Retina (tissue), 1 donor: Measurements from ENCODE around the gene SPATC1L.
A peak's percentile ranks its signal among the peaks of the same experiment; 100 is the strongest.
"Not testable (repeated sequence)": the region's sequence is repeated elsewhere in the genome, so short reads cannot be mapped to it uniquely, and the experiment has no call there.

ENCODE experiments used
- DNase-seq: peaks from one replicate; pipeline ENCODE4 v3.0.0-alpha.2; 2016

SPATC1L gene

DNA sequence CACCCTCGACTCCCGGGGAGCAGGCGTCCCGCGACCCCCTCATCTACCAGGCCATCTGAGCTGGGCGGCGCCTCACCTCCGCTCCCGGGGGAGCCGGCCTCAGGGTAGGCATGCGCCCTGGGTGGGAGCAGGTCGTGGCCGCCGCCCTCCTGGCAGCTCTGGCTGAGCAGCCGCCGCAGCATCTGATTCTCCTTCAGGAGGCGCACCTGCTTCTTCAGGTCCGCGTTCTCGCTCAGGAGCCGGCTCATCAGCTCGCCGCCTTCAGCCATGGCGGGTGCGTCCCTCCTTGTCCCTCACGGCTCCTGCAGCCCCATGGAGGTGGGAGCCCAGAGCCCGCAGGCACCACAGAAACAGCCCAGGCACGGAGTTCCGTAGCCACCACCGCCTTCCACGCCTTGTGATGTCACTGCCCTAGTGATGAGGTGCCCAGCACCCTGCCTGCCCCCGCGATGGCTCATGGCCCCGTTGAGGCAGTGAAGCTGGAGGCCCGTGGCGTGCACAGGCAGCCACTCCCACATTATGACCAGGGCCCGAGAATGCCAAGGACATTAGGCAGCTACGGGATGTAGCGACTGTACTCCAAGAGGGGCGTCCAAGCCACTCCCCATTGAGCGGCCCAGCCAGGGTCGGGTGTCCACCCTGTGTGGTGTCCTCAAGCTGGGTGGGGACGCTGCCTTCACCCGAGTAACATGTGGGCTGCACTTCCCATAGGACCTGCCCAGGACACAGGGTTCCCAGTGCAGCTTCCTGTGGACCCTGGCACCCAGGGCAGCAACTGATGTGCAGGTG, 1.5 kb downstream of the SPATC1L start:
- DNase-seq: no peak

DNA sequence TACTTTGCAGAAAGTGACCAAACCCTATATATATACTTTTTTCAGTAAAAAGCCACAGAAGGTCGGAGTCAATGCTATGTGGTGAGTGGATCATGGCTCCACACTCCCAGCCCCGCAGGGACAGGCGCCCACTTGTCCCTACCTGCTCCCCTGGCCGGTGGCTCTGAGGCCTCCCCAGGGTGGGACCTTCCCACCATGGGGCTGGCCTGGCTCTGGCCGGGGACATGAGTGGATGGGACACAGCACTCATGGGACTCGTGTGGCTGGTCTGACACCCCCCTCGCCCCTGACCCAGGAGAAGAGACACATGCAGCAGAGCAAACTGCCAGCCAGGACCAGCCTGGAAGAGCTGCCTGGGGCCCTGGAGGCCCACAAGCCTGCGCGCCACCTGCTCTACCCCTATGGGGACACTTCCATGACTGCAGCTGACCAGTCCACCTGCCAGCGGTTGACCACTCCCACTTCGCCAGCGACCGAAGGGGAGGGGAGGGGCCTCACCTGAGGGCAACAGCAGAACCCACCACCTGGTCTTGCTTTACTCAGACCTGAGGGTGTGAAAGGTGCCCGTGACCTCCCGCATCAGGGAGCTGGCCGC, 2.2 kb downstream of the SPATC1L start:
- no peak for DNase-seq

DNA sequence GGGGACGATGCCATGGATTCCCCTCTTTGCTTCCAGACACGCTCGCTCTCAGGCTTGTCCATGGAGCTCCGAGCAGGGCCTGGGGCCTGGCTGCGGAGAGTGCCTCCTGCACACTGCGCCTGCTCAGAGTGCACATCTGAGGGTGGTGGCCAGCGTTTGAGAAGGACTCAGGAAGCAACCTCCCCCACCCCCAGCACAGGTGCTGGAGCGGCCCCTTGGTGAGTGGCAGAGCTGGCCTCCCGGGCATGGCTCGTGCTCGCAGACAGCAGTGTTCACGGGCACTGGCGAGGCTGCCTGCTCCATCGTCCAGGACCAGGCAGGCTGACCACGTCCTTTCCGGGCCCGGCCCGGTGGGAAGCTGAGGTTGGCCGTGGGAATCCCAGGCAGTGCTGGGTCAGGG, 2.8 kb downstream of the SPATC1L start:
- no peak for DNase-seq

DNA sequence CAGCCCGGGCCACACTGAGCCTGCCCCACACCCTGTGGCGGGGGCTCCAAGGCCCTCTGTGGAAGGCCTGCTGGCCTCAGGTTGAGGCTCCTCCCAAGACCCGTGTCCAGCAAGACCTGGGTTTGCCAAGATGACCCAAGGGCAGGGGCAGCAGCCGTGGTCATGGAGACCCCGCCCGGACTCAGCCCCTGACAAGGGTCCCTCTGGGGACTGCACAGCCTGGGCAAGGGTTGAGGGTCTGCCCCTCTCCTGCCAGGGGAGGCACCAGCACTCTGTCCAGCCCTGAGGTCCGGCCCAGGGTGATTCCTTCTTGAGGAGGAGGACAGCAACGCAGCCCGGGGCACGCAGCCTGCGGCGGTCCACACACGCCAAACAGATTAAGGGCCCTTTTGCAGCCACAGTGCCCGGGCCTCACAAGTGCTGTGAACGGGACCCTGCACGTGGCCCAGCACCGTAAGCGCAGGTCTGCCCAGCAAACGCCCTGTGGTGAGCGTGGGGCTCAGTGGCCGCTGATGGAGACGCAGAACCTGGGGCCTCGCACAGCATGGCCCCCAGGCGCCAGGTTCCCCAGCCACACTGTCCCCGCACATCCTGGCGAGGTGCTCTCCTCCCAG, 3.4 kb downstream of the SPATC1L start:
- DNase-seq: no peak

DNA sequence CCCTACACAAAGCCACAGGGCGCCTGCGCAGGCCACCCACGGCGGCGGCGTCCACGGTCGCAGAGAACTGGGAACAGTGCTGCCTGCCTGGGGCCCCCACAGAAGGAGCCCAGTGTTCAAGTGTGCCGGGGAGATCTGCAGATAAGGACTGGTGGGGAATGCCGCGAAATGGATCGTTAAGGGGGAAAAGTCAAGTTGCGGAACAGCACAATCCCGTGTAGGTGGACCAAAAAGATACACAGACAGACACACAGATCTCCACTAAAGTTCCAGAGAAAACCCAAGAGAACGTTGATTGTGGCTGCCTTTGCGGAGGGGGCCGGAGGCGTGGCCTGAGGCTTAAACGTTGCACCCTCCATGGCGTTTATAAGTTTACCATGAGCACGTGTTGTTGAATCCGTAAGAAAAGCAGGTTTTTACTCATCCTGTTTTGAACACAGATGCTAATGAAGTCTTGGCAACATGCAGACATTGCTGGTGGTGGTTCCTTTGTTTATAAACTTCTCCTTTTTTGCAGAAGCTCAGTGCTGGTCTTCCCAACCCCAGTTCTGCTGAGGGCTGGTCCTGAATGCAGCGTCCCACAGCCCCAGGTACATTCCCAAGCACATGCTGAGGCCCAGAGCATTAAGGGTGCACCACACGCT, 4.1 kb downstream of the SPATC1L start:
- no peak for DNase-seq

DNA sequence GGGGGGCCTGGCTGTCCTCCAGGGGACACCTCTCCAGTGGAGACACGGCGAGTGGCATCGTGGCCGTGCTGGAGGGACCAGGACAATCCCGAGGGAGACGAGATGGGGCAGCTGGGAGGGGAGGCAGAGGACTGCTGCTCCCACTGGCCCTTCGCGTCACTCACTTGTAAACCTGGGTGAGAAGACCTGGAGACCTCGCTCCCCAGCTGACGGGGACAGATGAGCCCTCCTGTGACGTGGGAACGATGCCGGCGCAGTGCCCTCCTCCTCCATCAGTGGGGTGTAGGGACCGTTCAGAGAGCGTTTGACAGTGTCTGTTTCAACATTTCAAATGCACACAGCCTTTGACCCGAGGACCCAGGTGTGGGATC, 4.6 kb downstream of the SPATC1L start:
- DNase-seq: no peak

DNA sequence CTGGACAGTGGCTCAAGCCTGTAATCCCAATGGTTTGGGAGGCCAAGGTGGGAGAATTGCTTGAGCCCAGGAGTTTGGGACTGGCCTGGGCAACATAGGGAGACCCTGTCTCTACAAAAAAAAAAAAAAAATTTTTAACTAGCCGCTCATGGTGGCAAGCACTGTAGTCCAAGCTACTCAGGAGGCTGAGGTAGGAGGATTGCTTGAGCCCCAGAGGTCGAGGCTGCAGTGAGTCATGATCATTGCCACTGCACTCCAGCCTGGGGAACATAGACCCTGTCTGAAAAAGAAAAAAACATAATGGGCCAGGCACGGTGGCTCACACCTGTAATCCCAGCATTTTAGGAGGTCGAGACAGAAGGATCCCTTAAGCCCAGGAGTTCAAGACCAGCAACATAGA, 5.3 kb downstream of the SPATC1L start:
- no peak for DNase-seq

DNA sequence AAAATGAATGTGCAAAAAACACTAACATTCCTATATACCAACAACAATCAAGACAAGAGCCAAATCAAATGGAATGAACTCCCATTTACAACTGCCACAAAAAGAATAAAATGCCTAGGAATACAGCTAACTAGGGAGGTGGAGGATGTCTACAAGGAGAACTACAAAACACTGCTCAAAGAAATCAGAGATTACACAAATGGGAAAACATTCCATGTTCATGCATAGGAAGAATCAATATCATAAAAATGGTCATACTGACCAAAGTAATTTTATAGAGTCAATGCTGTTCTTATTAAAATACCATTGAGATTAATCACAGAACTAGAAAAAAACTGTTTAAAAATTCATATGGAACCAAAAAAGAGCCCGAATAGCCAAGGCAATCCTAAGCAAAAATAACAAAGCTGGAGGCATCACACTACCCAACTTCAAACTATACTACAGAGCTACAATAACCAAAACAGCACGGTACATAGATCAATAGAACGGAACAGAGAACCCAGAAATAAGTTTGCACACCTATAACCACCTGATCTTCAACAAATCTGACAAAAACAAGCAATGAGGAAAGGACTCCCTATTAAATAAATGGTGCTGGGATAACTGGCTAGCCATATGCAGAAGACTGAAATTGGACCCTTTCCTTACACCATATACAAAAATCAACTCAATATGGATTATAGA, 7.7 kb downstream of the SPATC1L start:
- DNase-seq: not testable (repeated sequence)

DNA sequence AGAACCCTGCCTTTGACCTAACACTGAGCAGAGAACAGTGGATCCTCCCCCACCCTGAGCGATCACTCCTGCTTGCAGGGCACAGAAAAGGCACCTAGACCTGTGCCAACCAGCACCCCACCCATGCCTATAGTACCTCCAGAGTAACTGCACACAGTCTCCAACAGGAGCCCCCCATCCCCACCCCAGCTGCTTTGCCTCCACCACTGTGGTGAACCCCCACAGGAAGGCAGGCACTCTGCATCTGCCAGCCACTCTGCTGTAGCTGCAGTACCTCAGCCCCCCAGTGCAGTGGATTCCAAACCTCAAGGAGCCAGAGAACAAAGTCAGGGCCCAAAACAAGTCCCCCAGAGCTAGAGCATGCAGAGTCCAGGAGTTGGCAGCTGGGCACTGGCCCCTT, 10.7 kb downstream of the SPATC1L start:
- DNase-seq: no peak

DNA sequence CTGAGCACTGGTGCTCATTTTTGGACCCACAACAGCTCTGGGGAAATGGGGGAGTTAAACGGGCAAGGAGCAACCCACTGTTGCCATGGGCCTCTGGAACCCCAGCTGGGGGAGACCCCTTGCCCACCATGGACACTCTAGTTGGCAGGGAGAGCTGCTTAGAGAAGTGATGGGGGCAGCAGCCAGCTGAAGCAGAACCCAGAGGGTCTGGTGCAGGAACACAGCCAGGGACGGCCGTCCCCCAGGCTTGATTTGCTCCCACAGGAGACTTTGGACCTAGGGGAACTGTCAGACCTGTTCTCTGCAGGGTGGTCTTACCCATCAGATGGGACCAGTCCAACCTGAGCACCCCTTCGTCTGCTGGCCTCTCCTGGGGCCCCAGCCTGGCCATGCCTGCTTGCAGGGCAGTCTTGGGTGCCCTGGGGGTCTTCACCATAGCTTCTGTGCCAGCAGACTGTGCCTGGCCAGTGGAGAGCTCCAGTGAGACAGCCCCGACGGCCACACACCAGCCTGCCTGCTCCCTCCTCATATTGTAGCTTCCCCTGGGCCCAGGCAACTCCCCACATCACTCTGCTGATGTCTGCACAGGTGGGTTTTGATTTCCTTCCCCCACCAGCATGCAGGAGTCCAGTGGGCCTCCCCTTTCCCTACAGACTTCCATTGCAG, 11.3 kb downstream of the SPATC1L start:
- DNase-seq: no peak

DNA sequence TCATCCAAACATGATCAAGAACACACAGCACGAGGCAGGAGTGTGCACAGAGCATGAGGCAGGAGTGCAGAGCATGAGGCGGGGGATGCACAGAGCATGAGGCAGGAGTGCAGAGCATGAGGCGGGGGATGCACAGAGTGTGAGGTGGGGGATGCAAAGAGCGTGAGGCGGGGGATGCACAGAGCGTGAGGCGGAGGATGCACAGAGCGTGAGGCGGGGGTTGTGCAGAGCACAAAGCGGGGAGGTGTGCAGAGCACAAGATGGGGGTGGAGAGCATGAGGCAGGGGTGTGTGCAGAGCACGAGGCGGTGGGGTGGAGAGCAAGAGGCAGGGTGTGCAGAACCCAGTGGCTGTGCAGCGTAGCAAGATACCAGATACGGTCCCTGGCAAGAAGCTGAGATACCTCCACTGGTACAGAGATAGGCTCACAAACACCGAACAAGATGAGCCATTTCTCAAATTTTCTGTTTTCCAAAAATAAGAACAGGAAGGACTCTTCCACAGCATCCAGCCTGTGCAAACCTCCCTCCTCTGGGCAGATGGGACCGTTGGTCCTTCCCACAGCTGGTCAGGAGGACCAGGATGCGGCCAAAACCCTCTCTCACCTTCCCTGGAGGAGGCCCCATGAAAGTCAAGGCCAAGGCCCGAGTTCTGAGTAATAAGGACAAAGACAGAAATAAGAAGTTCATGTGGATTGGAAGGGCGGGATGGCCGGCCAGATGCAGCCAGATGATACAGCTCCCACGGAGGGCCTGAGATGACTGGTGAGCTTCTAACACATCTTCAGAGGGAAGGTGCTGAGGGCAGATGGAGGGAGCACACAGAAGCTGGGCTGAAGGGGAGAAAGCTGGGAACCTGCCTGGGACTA, 12.0 kb downstream of the SPATC1L start:
- no peak for DNase-seq

DNA sequence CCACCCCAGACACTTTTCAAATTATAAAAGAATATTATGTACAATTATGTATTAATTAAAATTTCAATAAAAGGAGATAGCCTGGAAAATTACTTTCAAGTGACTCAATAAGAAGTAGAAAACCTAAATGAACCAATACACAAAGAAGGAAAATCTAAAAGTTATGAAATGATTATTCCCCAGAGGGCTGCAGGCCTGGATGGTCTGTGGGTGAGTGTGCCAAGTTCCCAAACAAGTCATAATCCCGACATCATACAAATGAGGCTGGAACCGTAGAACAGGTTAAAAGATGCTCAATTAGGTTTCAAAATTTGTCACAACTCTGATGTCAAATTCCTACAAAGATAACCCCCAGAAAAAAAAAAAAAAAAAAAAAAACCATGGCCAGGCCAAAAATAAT, 12.7 kb downstream of the SPATC1L start:
- DNase-seq: no peak

DNA sequence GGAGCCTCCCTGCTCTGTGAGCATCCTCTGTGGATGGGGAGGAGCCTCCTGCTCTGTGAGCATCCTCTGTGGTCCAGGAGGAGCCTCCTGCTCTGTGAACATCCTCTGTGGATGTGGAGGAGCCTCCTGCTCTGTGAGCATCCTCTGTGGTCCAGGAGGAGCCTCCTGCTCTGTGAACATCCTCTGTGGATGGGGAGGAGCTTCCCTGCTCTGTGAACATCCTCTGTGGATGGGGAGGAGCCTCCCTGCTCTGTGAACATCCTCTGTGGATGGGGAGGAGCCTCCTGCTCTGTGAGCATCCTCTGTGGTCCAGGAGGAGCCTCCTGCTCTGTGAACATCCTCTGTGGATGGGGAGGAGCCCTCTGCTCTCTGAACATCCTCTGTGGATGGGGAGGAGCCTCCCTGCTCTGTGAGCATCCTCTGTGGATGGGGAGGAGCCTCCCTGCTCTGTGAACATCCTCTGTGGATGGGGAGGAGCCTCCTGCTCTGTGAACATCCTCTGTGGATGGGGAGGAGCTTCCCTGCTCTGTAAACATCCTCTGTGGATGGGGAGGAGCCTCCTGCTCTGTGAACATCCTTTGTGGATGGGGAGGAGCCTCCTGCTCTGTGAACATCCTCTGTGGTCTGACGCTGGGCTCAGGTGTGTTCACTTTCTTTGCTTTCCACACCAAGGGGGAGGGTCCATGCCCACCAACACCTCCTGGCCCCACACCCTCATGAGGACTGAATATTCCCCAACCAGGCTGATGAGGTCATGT, 13.6 kb downstream of the SPATC1L start:
- DNase-seq: not testable (repeated sequence)

DNA sequence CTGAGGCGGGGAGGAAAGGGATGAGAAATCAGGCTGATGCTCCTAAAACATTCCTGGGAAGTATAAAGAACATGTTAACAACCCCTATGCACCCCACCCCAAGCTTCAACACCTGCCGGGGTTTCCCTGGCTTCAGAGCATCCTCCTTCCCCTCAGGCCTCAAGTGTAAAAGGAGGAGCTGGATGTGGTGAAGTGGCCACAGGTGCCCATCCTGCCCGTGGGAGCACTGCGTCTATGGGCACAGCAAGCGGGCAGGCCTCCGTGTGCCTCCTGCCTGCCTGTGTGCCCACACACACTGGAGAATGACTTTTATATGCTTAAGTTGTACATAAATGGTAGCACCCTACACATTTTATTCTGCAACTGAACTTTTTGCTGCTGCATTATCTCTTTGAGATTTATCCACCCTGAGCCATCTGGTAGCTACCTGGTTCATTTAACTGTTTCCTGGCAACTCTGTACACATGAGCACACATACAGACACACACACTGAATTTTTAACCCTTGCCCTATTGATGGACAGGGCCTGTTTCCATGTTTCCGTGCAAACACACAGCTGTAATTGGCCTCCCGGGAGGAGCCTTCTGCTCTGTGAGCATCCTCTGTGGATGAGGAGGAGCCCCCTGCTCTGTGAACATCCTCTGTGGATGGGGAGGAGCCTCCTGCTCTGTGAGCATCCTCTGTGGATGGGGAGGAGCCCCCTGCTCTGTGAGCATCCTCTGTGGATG, 15.4 kb downstream of the SPATC1L start:
- peak; percentile 49 for DNase-seq

DNA sequence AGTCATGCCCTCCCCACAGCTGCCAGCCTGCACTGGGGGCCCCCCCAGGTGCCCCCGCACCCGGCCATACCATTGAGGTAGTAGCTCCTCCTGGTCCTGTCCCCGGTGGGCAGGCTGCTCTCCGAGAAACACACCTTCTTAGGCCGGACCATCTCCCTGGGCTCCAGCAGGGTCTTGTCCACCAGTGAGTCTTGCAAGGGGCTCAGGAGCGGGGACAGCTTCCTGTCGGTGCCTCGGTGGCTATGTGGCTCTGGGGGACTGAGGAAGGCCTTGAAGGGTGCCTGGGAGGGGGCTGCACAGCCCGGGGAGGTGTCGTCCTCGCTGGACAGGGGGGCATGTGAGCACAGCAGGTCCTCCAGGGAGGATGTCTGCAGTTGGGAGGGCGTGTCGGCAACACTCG, 16.0 kb downstream of the SPATC1L start:
- no peak for DNase-seq

DNA sequence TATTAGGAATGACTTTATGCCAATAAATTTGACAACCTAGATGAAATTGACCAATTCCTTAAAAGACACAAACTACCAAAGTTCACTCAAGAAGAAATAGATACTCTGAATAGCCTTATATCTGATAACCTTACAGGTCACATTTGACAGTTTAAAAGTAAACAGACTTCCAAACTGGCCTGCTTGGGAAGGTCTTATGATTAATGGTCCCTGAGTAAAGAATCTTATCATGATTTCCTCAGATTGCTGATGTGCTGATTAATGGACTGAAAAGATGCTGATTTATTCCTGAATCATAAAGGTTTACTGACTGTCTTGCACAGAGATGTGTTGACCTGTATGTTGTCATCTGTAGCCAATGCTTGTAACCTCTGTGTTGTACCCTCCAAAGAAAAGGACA, 19.2 kb downstream of the SPATC1L start:
- DNase-seq: no peak

DNA sequence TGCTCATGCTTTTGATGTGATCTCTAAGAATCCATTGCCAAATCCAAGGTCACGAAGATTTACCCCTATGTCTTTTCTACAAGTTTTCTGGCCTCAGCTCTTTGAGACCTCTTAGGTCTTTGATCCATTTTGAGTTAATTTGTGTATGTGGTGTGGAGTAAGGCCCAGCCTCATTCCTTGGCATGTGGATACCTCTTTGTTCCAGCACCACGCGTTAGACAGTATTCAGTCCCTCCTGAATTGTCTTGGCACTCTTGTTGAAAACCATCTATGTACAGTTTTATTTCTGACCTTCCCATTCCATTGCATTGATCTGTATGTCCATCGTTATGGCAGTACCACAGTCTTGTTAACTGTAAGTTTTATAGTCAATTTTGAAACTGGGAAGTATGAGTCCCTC, 20.9 kb downstream of the SPATC1L start:
- no peak for DNase-seq

DNA sequence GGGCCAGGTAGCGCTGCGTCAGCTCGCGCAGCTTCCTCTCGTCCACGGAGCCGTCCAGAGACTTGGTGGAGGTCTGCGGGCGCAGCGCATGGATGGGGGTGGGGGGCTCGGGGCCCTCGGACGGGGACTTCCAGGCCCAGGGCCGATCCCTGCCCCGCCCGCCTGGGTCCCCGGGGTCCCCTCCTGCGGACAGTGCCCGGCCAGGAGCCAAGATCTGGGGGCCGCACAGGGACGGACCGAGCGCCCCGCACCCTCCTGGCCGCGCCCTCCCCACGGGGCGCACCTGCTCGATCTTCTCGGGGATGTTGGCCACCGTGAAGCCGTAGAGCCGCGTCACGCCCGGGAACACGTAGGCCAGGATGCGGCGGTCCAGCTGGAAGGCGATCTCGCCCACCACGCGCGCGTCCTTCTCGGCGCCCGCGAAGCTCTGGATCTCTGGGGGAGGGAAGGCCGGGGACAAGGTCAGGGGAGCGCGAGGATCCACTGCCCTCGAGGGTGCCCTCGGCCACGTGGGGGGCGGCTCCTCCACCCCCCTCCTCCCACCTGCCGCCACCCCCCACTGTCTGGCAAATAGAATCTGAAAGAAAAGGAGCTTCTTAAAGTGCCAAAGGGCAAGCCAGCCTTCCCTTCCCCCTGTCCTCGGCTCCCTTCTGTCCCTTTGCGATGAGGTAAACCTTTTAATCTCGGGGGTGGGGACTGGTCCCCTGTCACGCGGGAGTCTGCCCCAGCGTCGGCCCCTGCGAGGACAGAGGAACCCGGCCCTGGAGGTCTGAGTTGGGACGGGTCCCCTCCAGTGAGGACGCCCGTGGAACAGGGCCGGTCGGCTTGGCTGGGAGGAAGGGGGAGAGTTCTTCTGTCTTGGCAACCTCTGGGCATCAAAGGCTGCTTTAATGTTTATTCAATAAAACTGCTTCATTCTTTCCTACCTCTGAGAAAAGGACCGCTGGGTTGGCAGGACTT, 22.3 kb downstream of the SPATC1L start:
- DNase-seq: no peak
